Gastroesophageal sphincter (tissue), 4 donors: Measurements from ENCODE around the gene NFE2. TPM values are rescaled to one million over a fixed set of nuclear protein-coding genes. Genes with fewer than 3 reads are reported as not detected.

Experiments
- ATAC-seq: fragments of 150-250 bp; one replicate; pipeline ENCODE4 v1.9.1; 2016; ENCODE audit warnings: mild to moderate bottlenecking, moderate library complexity
- H3K27ac ChIP-seq, 4 donors: fragments of 200-600 bp; sonication (generic) in 3 of 4; 1 replicate in 3 of 4; 2 replicates in 1 of 4; pipeline ENCODE4 v1.5.1; 2016 to 2019
- H3K27me3 ChIP-seq: fragments of 200-600 bp; sonication (generic); one replicate; pipeline ENCODE4 v1.5.1; 2019
- H3K36me3 ChIP-seq, 2 donors: fragments of 200-600 bp; sonication (generic); one replicate each; pipeline ENCODE4 v1.5.1; 2019; ENCODE audit warnings: control low read depth in 1 of 2
- H3K4me1 ChIP-seq, 3 donors: fragments of 200-600 bp; sonication (generic); 1 replicate in 2 of 3; 2 replicates in 1 of 3; pipeline ENCODE4 v1.5.1; 2016 to 2019; ENCODE audit warnings: control low read depth in 2 of 3
- H3K4me3 ChIP-seq, 2 donors: fragments of 200-600 bp; sonication (generic); one replicate each; pipeline ENCODE4 v1.5.1; 2019; ENCODE audit warnings: mild to moderate bottlenecking in 1 of 2, moderate library complexity in 1 of 2
- H3K9me3 ChIP-seq, 3 donors: fragments of 200-600 bp; sonication (generic); one replicate each; pipeline ENCODE4 v1.5.1; 2017 to 2019; ENCODE audit warnings: control low read depth in 2 of 3
- EP300 ChIP-seq: sonication (generic); formaldehyde crosslinking; IDR thresholded peaks from one replicate; pipeline ENCODE4 v1.6.1; 2017; ENCODE audit warnings: antibody characterized with exemption, mild to moderate bottlenecking
- POLR2A ChIP-seq, 2 donors: fragments of 450-650 bp; IDR thresholded peaks; one replicate each; pipeline ENCODE4 v1.6.1; 2017; ENCODE audit warnings: antibody characterized with exemption in 2 of 2, mild to moderate bottlenecking in 2 of 2, moderate library complexity in 1 of 2
- POLR2AphosphoS5 ChIP-seq: sonication (generic); formaldehyde crosslinking; IDR thresholded peaks from one replicate; pipeline ENCODE4 v1.6.1; 2017; ENCODE audit warnings: antibody characterized with exemption
- WGBS, 2 donors: methylation state at CpG; one replicate each; pipeline ENCODE4 v1.1.5; 2018; ENCODE audit warnings: low coverage in 1 of 2; 5-methylcytosine and 5-hydroxymethylcytosine counted together
- total RNA-seq, 4 donors: library from RNA; depleted of rRNA; stranded (reverse); fragments of >200 nt; gene quantifications; one replicate each; pipeline ENCODE4 v1.1.0, GENCODE V29; 2016
- TF ChIP-seq, protein P1 (sequence below), 4 experiments: fragments of 200-600 bp in 2 of 4; fragments of 450-650 bp in 2 of 4; sonication (generic) in 1 of 4; IDR thresholded peaks; one replicate each; pipeline ENCODE4 v1.5.1; 2017 to 2019; ENCODE audit warnings: antibody characterized with exemption in 4 of 4, mild to moderate bottlenecking in 2 of 4, moderate library complexity in 2 of 4

Gene NFE2
- total RNA-seq, 4 donors from 2014 or later: 0.37 to 1.6 (median 0.77) TPM; not detected in 1

DNA sequence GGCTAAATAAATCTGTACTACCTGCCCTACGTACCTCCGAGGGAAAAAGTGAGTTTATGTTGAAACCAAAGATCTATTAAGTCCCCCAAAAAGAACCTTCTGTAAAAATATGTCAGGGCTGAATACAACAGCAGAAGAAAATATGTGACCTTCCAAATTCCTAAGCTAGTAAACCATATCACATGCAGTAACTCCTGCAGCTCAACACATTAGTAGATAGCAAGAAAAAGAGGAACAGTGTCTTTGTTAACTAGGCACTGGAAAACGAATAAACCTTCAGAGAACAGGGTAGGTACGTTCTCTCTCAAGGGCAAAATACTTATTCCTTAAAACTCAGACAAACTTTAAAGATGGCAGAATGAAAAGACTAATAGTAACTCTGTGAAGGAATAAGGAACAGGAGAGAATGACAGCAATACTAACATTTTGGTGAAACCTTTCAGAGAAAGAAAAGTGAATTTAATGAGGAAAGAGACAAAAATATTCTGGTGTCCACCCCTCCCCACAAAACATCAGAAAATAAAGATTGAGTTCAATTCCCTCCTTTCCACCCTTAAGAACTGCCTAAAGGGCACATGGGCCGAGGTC is 38.9 kb downstream of the NFE2 start:
- Histone ChIP-seq H3K36me3 (peaks cover 0 to 7% of the 10 kb centered on the region in 2 donors), H3K4me1 (peaks cover 19 to 60% (median 19%) of the 10 kb centered on the region in 3 donors), H3K9me3 (no peaks in the 10 kb centered on the region), H3K4me3 (no peak overlapping the region), H3K27me3 (no peaks in the 10 kb centered on the region), H3K27ac (peak overlapping the region in 2 of 4 donors; percentile 5 to 31)
- TF ChIP-seq EP300: no peak
- TF ChIP-seq, protein P1, sequence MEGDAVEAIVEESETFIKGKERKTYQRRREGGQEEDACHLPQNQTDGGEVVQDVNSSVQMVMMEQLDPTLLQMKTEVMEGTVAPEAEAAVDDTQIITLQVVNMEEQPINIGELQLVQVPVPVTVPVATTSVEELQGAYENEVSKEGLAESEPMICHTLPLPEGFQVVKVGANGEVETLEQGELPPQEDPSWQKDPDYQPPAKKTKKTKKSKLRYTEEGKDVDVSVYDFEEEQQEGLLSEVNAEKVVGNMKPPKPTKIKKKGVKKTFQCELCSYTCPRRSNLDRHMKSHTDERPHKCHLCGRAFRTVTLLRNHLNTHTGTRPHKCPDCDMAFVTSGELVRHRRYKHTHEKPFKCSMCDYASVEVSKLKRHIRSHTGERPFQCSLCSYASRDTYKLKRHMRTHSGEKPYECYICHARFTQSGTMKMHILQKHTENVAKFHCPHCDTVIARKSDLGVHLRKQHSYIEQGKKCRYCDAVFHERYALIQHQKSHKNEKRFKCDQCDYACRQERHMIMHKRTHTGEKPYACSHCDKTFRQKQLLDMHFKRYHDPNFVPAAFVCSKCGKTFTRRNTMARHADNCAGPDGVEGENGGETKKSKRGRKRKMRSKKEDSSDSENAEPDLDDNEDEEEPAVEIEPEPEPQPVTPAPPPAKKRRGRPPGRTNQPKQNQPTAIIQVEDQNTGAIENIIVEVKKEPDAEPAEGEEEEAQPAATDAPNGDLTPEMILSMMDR (IDR thresholded peaks at IDR 0.05): no peak
- no peak for TF ChIP-seq POLR2AphosphoS5
- TF ChIP-seq POLR2A (IDR thresholded peaks at IDR 0.05): no peak
- 36 to 59% methylated on average over 5 of the region's 5 CpGs for WGBS, 2 donors
- ATAC-seq: no peak

DNA sequence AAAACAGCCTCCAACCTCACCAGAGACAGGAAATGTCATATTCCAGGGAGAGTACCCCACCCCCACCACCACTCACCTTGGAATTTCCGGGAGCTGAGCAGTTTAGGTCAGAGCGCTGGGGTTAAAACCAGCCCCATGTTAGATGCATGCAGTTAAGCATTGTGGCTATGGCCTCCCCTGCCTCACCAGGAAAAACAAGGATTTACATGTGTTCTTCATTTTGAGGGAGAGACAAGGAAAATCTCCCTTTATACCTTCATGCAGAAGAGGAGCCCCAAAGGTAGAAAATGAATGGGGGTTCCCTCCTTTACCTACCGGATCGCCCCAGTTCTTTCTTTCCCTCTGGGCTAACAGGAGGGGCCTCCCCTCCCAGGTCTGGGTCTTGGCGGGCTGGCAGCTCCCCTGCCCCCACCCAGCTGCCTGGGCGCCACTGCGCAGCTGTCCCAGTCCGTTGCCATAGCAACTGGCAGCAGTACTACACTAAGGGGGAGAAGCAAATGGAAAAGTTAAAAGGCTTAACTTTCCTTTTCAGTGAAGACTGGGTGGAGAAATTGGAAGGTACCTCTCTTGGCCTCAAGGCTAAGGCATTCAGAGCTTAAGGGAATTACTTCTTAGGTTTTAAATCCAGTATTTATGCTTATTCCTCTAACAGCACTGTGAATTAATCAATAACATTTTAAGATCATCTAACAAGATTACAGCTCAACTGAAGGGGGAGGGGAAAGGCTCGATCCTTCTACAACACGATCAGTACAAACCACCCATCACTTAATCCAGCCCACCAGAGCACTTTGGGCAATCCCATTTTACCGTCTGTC is 41.4 kb downstream of the NFE2 start:
- 0 to 9% methylated on average over 5 to 8 of the region's 11 CpGs for WGBS, 2 donors
- Histone ChIP-seq H3K27ac (peak overlapping the region; percentile 80 to 91 (median 84)), H3K27me3 (no peaks in the 10 kb centered on the region), H3K4me1 (peaks cover 19 to 70% (median 19%) of the 10 kb centered on the region in 3 donors), H3K36me3 (peaks cover 0 to 32% of the 10 kb centered on the region in 2 donors), H3K9me3 (no peaks in the 10 kb centered on the region), H3K4me3 (peak overlapping the region; percentile 51 to 58)
- ATAC-seq: peak; percentile 89
- TF ChIP-seq POLR2A (IDR thresholded peaks at IDR 0.05): no peak
- TF ChIP-seq, protein P1 (IDR thresholded peaks at IDR 0.05): peak in 1 of 4 experiments; percentile 18
- TF ChIP-seq POLR2AphosphoS5: peak; percentile 7
- TF ChIP-seq EP300: no peak

GRCh38 chr12:54258201-54258681 is 42.6 kb downstream of the NFE2 start:
- Histone ChIP-seq H3K27ac (peak overlapping the region; percentile 80 to 91 (median 84)), H3K9me3 (no peaks in the 10 kb centered on the region), H3K4me3 (no peak overlapping the region), H3K27me3 (no peaks in the 10 kb centered on the region), H3K4me1 (peaks cover 19 to 75% (median 19%) of the 10 kb centered on the region in 3 donors), H3K36me3 (peaks cover 0 to 40% of the 10 kb centered on the region in 2 donors)
- no peak for ATAC-seq
- TF ChIP-seq, protein P1 (IDR thresholded peaks at IDR 0.05): no peak
- TF ChIP-seq POLR2A (IDR thresholded peaks at IDR 0.05): no peak
- no peak for TF ChIP-seq EP300
- TF ChIP-seq POLR2AphosphoS5: no peak

- H3K27ac ChIP-seq: peak overlapping the region in 3 of 4 donors; percentile 80 to 86 (median 83)
- WGBS, 2 donors: 75% methylated on average over 8 of the region's 8 CpGs; no CpG with 5 or more reads in 1 of the 2 donors
- peaks cover 16 to 70% (median 16%) of the 10 kb centered on the region in 3 donors for H3K4me1 ChIP-seq
- no peaks in the 10 kb centered on the region for H3K27me3 ChIP-seq
- peaks cover 0 to 48% of the 10 kb centered on the region in 2 donors for H3K36me3 ChIP-seq
- TF ChIP-seq POLR2A (IDR thresholded peaks at IDR 0.05): no peak
- TF ChIP-seq, protein P1 (IDR thresholded peaks at IDR 0.05): no peak
- no peak for TF ChIP-seq POLR2AphosphoS5
- no peak for TF ChIP-seq EP300
- ATAC-seq: no peak
- no peak overlapping the region for H3K4me3 ChIP-seq
- no peaks in the 10 kb centered on the region for H3K9me3 ChIP-seq
These were observed 43.5 kb downstream of the NFE2 start for GRCh38 chr12:54257332-54257731.
